CD4-positive, alpha-beta T cell treated with Interferon gamma for 1 hour (primary cell): ENCODE data around the gene LYRM9.
A peak's percentile ranks its signal among the peaks of the same experiment; 100 is the strongest.
"Not testable (repeated sequence)": the region's sequence is repeated elsewhere in the genome, so short reads cannot be mapped to it uniquely, and the experiment has no call there.

ENCODE experiments used
- DNase-seq: peaks from one replicate; pipeline ENCODE4 v3.0.0-alpha.2; 2020

Gene LYRM9

DNA sequence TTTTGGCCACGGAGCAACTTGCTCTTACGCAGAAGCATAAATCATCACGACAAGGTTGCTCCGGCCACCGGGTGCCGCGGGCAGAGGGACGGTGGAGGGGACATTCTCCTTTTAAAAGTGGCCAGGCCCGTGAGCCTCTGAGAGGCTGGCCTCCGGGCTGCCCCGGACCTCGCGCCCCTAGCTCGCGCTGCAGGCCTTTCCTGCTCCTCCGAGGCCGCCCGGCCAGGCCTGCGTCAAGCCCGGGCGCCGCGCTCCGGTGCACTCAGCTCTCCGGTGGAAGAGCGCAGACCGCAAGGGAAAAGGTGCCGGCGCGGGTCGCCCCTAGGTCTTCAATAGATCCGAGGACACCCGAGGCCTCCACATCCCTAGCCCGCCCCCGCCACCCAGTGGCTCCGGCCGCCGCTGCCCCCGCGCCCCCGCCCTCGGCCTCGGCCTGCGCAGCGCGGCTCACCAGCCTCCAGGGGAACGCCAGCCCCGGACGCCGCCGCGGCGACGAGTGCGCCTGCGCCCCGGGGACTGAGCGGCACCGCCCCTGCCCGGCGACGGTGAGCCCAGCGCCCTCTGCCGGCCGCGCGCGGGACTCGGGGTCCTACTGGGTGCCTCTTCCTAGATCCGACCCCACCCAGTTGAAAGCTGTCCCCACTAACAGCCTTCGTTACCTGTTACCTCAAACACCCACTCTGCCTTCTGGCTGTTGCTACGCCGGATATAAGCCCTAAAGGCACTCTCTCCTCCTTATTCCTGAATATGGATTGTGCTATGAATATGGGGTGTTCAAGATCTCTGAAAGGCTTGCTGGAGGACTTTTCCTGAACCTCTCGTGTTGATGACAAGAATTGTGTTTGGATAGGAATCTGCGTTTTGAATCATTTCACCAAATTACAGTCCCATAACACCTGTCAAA, at the start of gene LYRM9:
Gene LYRM9 (minus strand): TSS at position 500 of the 904 bp plus-strand sequence. CDS start 10,671 bp downstream, outside the sequence.
- DNase-seq: peak; percentile 90

DNA sequence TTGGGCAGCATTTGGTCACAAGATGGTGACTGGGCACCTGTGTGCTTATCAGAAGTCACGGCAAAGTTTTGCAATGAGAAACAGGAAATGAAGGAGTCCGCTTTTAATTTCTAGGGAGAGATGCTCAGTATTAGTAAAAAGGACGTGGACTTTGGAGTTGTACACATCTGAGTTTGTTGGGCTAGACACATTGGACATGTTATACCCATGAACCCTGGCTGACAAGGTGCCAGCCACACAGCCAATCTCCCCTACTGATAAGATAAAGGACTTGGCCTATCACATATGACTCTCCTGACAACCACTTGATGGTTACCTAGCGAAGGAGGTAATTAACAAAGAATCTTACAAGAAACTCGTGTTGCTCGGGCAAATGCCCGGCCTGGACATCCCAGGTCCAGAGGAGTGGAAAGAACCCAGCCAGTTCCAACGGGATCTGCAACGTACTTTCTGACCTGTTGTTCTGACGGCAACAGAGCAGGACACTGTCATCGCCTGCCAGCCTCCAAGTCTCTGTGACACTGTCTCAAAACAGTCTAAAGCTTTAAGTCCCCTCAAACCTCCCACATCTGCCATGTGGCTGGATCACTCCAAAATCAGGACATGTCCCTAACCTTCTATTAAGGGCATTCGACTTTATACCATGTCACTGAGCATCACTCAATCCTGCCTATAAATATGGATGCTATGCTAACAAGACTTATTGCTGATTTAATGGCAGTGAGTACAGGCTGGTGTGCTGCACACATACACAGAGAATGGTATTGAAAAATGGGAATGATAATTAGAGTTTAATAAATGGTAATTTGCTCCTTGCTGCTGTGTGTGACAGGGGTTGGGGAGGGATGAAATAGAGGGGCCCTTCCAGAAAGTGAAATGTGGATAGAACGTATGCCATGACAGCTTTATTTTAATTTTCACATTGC, 47.6 kb upstream of the LYRM9 start:
- no peak for DNase-seq

DNA sequence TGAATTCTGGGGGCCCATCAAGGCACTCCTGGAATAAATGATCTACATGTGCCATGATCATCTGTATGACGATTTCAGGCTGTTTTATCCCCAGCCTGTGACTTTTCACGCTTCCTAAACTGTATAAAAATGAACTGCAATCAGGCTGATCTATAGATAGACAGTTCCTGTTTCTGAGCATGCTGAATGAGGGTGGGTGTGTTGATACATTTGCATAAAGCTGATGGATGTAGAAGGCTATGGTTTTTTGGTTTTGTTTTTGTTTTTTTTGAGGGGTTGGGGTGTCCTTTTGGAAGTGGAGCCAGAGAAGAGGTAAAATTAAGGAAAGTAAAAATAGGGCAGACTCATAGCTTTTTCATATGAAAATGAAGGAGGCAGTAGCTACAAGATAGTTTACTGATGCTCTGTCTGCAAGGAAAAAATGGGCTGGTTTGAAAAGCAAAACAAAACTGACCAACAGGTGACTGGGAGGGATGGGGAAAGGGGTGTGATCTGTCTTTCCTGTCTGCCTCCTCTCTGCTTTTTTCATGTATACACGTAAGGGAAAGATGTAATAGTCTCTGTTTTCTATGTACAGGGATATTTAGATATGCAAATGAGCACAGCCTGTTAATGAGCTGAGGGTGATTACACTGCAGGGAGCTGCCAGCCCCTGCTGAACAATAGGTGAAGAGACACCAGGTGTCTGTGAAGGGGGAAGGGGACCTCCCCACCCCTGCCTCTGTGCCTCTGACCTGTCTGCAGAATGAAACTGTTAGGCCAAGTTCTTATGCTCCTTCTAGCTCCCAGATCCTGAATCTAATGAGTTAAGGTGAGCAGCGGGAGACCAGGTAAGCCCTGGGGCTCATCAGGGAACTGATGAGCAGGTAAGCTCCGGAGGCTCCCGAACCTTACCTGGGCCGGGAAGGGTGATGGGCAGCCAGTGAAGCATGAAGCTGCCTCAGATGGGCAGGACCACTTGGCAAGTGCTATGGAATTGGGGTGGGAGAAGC, 46.6 kb upstream of the LYRM9 start:
- DNase-seq: no peak

DNA sequence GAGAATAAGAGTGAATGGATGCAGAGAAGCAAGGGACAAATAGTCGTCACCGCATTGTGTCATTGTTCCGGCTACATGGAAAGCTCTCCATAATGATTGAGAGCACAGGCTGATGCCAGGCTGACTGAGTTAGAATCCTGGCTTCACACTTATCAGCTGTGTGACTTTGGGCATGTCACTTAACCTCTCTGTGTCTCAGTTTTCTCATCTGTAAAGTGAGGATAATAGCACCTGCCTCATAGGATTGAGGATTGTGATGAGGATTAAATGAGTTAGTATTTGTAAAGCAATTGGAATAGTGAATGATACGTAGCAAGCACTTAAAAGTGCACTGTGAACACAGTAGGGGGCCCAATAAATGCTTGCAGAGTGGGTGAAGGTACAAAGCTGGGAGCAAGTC, 45.7 kb upstream of the LYRM9 start:
- DNase-seq: no peak

DNA sequence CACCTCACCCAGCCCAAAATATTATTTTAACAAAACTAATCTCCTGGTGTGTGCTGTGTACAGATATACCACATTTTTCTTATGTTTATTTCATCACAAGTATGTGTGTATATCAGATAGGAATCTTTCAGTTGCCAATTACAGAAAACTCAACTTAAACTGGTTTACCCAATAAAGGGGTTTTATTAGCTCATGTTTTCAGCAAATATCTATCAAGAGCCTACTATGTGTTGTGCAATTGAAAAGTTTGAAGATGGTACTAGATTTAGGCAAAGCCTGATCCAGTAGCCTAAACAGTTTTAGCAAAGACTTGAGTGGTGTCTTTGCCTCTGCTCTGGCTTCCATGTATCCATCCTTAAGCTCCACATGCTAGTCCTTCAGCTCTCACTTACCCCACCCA, 45.1 kb upstream of the LYRM9 start:
- no peak for DNase-seq

DNA sequence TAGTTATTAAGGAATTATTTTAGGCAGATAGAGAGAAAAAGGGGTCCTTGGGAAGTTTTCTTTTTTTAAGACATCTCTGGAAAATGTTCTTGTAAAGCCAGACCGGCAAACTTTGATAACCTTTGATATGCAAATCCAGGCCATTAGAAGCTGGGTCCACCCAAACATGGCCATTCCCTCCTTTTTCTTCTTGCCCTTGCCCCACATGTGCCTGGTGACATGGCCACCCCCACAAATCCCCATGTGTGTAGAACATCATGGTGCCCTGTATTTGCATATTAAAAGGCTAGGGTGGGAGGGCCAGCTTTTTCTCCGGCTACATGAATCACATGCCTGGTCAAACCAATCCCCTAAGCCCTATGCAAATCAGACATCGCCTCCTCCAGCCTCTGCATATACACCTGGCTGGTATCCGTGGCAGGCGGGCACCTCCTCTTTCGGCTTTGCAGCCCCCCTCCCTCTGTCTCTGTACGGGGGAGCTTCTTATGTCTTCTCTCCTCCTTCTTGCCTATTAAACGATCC, 43.9 kb upstream of the LYRM9 start:
- DNase-seq: no peak

DNA sequence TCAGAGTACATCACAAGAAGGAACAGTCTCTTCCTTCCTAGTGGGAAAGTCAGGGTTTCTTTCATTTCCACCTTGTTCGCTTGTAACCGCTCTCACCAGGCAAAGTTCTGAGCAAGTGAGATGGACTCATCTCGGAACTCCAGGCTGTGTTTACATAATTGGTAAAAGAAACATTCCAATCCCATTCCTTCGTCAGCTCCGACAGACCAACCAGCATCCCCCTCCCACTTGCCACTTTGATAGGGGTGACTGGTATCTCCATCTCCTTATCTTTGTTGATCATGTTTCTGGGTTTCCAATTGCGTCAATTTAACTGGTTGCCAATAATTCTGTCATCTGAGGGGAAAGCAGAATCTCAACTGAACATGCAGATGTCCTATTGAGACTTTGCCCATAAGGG, 36.8 kb upstream of the LYRM9 start:
- DNase-seq: no peak

DNA sequence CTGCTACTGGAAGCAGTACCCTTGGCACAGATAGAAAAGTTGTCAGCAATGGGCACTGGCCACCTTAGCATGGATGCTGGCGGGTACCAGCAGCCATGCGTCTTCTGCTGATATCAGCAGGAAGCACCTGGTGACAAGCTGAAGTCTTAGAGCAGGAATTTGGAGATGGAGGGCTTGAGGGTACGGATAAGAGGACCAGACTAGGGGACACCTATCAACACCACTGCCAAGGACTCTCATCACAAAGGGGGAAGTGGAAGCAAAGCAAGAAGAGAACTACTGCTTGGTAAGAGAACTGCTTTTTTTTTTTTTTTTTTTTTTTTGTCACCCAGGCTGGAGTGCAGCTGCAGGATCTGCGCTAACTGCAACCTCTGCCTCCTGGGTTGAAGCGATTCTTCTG, 35.4 kb upstream of the LYRM9 start:
- DNase-seq: no peak

DNA sequence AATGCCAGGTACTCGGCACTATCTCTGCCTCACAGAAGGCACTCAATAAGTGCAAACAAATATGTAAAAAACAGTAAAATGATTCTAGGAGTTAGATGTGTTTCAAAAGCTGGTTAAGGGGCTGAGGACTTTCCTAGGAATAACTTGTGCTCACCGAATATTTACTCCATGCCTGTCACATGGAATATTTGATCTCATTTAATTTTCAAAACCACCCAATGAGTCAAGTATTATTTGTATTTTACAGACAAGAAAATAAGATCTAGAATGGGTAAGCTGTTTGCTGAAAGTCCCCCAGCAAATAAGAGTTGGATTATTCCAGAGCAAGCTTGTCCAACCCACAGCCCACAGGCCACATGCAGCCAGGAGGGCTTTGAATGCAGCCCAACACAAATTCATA, 34.6 kb upstream of the LYRM9 start:
- DNase-seq: no peak

DNA sequence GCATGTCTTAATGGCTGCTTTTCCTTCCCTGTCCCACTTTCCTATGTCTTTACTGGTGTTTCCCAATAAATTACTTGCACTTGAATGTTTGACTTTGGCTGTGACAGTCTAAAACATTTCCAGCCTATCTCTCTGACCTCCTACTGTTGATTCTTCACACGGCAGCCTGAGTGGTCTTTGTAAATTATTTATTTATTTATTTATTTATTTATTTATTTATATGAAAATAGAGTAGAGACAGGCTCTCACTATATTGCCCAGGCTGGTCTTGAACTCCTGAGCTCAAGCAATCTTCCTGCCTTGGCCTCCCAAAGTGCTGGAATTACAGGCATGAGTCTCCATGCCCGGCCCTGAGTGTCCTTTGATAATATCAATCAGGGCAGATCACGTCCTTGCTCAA, 28.4 kb upstream of the LYRM9 start:
- no peak for DNase-seq

DNA sequence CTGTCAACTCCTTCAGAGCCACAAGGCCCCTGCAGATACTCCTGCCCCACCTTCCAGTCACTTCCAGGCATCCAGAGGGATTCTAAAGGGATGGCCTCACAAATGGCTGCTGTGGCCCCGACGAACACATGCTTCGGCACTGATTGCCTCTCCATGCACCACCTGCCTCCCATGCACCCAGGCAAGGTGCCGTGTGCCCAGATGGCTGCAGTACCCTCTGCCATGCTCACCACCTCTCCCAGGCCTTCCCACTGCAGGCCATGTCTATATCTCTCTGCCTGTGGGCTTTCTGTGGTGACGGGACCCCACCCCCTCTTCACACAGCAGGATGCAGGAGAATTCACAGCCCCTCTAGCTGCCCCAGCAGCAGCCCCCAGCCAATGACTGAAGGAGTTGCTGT, 27.9 kb upstream of the LYRM9 start:
- DNase-seq: no peak

DNA sequence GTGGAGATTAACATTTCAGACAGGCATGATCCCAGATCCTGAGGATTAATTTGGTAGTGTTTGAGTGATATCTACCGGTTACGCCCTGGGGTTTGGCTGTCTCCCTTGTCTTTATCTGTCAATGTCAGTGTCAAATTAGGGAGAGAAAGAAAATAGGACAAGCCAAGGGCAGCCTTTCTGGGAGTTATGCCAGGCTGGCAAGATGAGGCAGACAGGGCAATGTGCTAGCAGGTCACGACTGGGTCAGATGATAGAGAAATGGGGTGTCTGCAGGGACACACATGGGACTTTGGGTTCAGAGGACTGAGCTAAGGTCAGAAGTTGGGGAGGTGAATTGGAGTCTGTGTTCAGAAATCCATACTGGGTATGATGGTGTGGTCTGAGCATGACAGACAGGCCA, 27.4 kb upstream of the LYRM9 start:
- no peak for DNase-seq

DNA sequence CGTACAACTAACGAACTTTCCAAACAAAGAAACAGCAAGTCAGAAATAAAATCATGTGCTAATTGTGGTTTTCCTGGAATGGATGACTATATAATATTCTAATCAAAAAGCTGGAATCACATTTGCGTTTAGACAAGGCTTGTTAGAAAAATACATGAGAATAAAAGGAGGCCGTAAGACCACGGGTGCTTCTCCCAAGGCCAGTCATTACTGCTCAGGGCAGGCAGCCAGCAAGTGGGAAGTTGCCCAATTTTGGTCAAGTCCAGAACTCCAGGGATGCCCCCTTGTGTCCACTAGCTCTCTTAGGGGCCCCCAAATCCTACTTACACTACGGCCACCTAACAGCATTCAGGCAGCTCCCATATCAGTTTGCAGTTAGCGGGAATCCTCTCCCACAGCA, 25.9 kb upstream of the LYRM9 start:
- DNase-seq: no peak

DNA sequence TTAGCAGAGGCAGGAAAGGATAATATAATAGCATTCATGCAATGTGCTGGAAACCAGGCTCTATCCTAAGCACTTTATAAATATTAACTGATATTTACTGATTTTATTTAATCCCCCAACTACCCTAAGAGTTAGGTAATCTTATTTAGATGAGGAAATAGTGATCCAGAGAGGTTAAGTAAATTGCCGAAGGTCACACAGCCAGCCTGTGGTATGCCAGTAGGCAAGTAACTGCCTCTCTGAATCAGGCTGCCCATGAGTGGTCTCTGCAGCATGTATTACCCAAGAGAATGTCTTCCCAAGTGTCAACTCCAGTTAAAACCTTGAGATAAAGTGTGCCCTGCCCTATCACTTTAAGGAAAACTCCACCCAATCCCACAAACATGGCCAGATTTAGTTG, 25.3 kb upstream of the LYRM9 start:
- no peak for DNase-seq

DNA sequence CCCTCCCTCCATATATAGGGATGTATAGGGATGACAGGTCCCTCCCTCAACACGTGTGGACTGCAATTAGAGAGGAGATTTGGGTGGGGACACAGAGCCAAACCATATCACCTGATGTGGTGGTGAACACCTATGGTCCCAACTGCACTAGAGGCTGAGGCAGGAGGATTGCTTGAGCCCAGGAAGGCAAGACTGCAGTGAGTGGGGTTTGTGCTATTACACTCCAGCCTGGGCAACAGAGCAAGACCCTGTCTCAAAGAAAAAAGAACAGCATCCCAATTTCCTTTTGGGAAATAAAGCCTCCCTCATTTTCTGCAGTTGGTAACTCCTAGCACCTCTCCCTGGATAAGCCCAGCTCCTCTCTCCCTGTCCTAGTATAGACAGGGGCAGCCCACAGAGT, 23.8 kb upstream of the LYRM9 start:
- DNase-seq: no peak

DNA sequence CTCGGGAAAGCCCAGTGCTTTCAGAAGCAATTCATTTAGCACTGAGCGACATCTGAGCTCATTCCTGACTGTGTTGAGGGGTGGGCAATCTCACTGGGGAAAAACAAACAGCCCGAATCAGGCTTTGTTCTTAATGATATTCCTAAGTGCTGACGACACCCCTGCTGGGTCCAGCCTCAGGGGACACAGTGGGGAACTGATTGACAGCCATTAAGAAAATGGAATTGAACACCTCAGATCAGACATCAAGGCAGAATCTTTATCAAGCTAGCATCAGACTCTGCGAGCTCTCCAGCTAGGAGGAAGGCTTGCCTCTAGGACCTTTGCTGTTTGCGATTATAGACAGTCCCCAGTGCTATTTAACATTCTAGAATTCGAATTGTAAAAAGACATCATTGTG, 22.5 kb upstream of the LYRM9 start:
- DNase-seq: no peak

DNA sequence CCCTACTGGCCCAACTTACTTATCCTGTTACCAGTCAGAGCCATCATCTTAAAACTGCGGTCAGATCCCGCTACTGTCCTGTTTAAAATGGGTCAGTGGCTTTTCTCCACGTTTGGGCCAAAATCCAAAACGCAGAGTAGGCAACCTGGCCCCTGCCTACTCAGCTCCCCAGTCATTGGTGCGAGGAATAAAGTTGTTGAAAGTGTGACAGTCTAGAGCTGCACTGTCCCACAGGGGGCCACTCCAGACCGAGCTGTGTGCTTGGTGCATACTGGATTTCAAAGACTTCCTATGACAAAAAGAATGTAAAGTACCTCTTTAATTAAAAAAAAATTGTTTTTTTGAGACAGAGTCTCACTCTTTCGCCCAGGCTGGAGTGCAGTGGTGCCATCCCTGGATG, 21.2 kb upstream of the LYRM9 start:
- DNase-seq: no peak

DNA sequence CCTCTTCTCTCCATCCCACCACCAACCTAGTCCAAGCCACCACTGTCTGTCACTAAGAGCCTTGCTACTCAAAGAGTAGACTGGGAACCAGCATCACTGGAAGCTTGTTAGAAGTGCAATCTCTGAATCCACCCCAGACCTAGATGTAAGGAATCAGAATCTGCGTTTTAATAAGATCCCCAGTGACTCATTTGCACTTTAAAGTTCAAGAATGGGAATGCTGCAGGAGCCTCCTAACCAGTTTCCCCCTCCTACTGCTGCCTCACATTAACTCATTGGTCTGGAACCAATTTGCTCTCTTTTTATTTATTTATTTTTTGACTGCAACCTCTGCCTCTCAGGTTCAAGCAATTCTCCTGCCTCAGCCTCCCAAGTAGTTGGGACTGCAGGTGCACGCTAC, 19.8 kb upstream of the LYRM9 start:
- no peak for DNase-seq

DNA sequence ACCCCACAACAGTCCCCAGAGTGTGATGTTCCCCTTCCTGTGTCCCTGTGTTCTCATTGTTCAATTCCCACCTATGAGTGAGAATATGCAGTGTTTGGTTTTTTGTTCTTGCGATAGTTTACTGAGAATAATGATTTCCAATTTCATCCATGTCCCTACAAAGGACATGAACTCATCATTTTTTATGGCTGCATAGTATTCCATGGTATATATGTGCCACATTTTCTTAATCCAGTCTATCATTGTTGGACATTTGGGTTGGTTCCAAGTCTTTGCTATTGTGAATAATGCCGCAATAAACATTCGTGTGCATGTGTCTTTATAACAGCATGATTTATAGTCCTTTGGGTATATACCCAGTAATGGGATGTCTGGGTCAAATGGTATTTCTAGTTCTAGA, 19.1 kb upstream of the LYRM9 start:
- DNase-seq: not testable (repeated sequence)

DNA sequence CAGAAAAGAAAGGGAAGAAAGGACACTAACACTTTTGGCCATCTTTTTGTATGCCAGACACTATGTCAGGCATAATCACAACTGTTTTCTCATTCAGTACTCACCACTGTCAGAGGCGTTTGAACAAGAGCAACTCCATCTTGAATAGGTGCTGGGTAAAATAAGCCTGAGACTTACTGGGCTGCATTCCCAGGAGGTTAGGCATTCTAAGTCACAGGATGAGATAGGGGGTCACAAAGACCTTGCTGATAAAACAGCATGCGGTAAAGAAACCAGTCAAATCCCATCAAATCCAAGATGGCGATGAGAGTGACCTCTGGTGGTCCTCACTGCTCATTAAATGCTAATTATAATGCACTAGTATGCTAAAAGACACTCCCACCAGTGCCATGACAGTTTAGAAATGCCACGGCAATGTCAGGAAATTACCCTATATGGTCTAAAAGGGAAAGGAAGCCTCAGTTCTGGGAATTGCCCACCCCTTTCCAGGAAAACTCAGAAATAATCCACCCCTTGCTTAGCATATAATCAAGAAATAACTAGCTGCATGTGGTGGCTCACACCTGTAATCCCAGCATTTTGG, 14.9 kb upstream of the LYRM9 start:
- DNase-seq: no peak

DNA sequence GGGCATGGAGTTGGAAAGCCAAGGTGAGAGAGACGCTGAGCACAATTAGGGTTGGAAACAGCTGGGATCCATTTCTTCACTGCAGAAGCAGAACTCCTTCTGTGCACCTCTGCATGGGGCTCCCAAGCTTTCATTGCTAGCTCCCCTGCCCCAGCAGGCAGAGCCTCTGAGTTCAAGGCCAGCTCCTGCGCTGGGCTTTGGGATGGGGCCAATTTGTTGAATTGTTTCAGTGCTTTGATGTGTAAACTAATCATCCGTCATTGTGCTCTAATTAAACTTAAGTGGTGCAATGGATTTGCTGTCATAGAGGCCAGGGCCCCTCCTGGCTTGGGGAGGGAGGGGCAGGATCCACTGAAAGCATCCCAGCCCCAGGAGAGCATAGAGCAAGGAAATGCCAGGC, 13.5 kb upstream of the LYRM9 start:
- no peak for DNase-seq

DNA sequence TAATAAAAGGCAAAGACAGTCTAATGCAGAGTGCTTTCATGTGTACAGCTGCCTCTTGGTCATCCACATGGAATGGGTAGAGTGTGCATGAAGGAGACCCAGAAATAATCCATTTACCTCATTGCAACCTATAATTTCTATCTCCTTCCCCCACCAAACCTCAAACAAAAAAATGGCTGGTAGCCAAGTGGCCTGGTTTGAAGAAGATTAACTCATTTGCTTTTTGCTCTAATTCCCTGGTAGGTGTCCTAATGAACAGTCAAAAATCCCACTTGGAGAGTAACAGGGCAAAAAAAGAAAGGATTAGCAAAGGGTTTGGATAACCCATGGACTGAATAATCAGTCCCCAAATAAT, 13.0 kb upstream of the LYRM9 start:
- DNase-seq: no peak
